ENCODE data around the gene SETBP1. TPM values are rescaled to one million over a fixed set of nuclear protein-coding genes. Genes with fewer than 3 reads are reported as not detected.

Gene SETBP1
- total and polyA plus RNA-seq, 2 donors from 2014 or later: 2.7 to 71.7 TPM

DNA sequence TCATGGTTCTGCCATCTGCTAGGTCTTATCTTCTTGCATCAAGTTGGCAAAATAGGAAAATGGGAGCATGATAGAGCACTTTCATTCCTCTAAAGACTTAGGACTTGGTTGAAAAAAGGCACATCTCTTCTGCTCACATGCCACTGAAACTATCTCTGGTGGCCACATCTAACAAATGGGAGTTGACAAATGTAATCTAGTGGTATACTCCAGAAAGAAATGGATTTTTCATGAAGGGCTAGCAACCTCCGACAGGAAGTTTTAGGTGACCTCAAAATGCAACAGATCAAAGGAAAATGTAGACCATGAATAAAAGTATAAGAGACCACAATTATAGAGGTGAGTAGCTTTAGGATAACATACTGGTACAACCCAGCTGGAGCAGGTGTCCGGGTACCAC is 224.1 kb downstream of the SETBP1 start:
- DNase-seq (no peak), FAIRE-seq (no peak)
- H3K4me3 ChIP-seq (ENCODE audit: low read length in 3 of 3): no peak overlapping the region
- peaks cover 0 to 2% (median 0%) of the 10 kb centered on the region in 3 donors for H3K4me1 ChIP-seq (ENCODE audit: control insufficient read depth in 2 of 3, insufficient read depth in 2 of 3, low read depth in 1 of 3, low read length in 3 of 3)
- no peaks in the 10 kb centered on the region for H3K9me3 ChIP-seq (ENCODE audit: control insufficient read depth in 2 of 3, insufficient read depth in 1 of 3, low read length in 3 of 3)
- no peak overlapping the region for H3K9ac ChIP-seq (ENCODE audit: low read length in 3 of 3)
- no peaks in the 10 kb centered on the region for H3K36me3 ChIP-seq (ENCODE audit: control insufficient read depth in 2 of 3, insufficient read depth in 3 of 3, low read length in 3 of 3)
- TF ChIP-seq, protein P1, sequence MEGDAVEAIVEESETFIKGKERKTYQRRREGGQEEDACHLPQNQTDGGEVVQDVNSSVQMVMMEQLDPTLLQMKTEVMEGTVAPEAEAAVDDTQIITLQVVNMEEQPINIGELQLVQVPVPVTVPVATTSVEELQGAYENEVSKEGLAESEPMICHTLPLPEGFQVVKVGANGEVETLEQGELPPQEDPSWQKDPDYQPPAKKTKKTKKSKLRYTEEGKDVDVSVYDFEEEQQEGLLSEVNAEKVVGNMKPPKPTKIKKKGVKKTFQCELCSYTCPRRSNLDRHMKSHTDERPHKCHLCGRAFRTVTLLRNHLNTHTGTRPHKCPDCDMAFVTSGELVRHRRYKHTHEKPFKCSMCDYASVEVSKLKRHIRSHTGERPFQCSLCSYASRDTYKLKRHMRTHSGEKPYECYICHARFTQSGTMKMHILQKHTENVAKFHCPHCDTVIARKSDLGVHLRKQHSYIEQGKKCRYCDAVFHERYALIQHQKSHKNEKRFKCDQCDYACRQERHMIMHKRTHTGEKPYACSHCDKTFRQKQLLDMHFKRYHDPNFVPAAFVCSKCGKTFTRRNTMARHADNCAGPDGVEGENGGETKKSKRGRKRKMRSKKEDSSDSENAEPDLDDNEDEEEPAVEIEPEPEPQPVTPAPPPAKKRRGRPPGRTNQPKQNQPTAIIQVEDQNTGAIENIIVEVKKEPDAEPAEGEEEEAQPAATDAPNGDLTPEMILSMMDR (IDR thresholded peaks at IDR 0.05; ENCODE audit: borderline replicate concordance, extremely low read depth, insufficient read depth): no peak
- no peaks in the 10 kb centered on the region for H3K27me3 ChIP-seq (ENCODE audit: control insufficient read depth, insufficient read depth, low read length)
- intact Hi-C loops (cut with DNase I): no loop called here
- H3K27ac ChIP-seq (ENCODE audit: low read depth in 2 of 2, low read length in 2 of 2): no peak overlapping the region

- DNase-seq: peak in 1 of 5 donors; percentile 18
These were observed 228.6 kb downstream of the SETBP1 start for GRCh38 chr18:44909191-44909719.

GRCh38 chr18:44911260-44911659 is 230.6 kb downstream of the SETBP1 start:
- Histone ChIP-seq H3K4me1 (ENCODE audit: control insufficient read depth in 2 of 3, insufficient read depth in 2 of 3, low read depth in 1 of 3, low read length in 3 of 3) (peaks cover 0 to 5% (median 0%) of the 10 kb centered on the region in 3 donors), H3K4me3 (ENCODE audit: low read length in 3 of 3) (no peak overlapping the region), H3K27me3 (ENCODE audit: control insufficient read depth, insufficient read depth, low read length) (no peaks in the 10 kb centered on the region), H3K9me3 (ENCODE audit: control insufficient read depth in 2 of 3, insufficient read depth in 1 of 3, low read length in 3 of 3) (no peaks in the 10 kb centered on the region), H3K27ac (ENCODE audit: low read depth in 2 of 2, low read length in 2 of 2) (no peak overlapping the region), H3K9ac (ENCODE audit: low read length in 3 of 3) (no peak overlapping the region), H3K36me3 (ENCODE audit: control insufficient read depth in 2 of 3, insufficient read depth in 3 of 3, low read length in 3 of 3) (no peaks in the 10 kb centered on the region)
- FAIRE-seq: no peak
- TF ChIP-seq, protein P1 (IDR thresholded peaks at IDR 0.05; ENCODE audit: borderline replicate concordance, extremely low read depth, insufficient read depth): no peak
- intact Hi-C loops (cut with DNase I): no loop called here
- DNase-seq: no peak

More at GRCh38 chr18:44909191-44909719, 228.6 kb downstream of the SETBP1 start:
- no peaks in the 10 kb centered on the region for H3K27me3 ChIP-seq (ENCODE audit: control insufficient read depth, insufficient read depth, low read length)
- no peak overlapping the region for H3K27ac ChIP-seq (ENCODE audit: low read depth in 2 of 2, low read length in 2 of 2)
- intact Hi-C loops (cut with DNase I): no loop called here
- no peaks in the 10 kb centered on the region for H3K9me3 ChIP-seq (ENCODE audit: control insufficient read depth in 2 of 3, insufficient read depth in 1 of 3, low read length in 3 of 3)
- H3K9ac ChIP-seq (ENCODE audit: low read length in 3 of 3): no peak overlapping the region
- peaks cover 0 to 2% (median 0%) of the 10 kb centered on the region in 3 donors for H3K4me1 ChIP-seq (ENCODE audit: control insufficient read depth in 2 of 3, insufficient read depth in 2 of 3, low read depth in 1 of 3, low read length in 3 of 3)
- FAIRE-seq: no peak
- no peaks in the 10 kb centered on the region for H3K36me3 ChIP-seq (ENCODE audit: control insufficient read depth in 2 of 3, insufficient read depth in 3 of 3, low read length in 3 of 3)
- no peak overlapping the region for H3K4me3 ChIP-seq (ENCODE audit: low read length in 3 of 3)
- TF ChIP-seq, protein P1 (IDR thresholded peaks at IDR 0.05; ENCODE audit: borderline replicate concordance, extremely low read depth, insufficient read depth): no peak

GRCh38 chr18:44911773-44912172 is 231.1 kb downstream of the SETBP1 start:
- DNase-seq (no peak), FAIRE-seq (no peak)
- TF ChIP-seq, protein P1 (IDR thresholded peaks at IDR 0.05; ENCODE audit: borderline replicate concordance, extremely low read depth, insufficient read depth): no peak
- no peak overlapping the region for H3K4me3 ChIP-seq (ENCODE audit: low read length in 3 of 3)
- H3K9ac ChIP-seq (ENCODE audit: low read length in 3 of 3): no peak overlapping the region
- intact Hi-C loops (cut with DNase I): no loop called here
- H3K4me1 ChIP-seq (ENCODE audit: control insufficient read depth in 2 of 3, insufficient read depth in 2 of 3, low read depth in 1 of 3, low read length in 3 of 3): peaks cover 0 to 7% (median 0%) of the 10 kb centered on the region in 3 donors
- no peaks in the 10 kb centered on the region for H3K36me3 ChIP-seq (ENCODE audit: control insufficient read depth in 2 of 3, insufficient read depth in 3 of 3, low read length in 3 of 3)
- H3K27ac ChIP-seq (ENCODE audit: low read depth in 2 of 2, low read length in 2 of 2): no peak overlapping the region
- H3K27me3 ChIP-seq (ENCODE audit: control insufficient read depth, insufficient read depth, low read length): no peaks in the 10 kb centered on the region
- H3K9me3 ChIP-seq (ENCODE audit: control insufficient read depth in 2 of 3, insufficient read depth in 1 of 3, low read length in 3 of 3): no peaks in the 10 kb centered on the region

All from kidney (tissue), 14 donors.